ENCODE results near the gene TMEM107.

DNA sequence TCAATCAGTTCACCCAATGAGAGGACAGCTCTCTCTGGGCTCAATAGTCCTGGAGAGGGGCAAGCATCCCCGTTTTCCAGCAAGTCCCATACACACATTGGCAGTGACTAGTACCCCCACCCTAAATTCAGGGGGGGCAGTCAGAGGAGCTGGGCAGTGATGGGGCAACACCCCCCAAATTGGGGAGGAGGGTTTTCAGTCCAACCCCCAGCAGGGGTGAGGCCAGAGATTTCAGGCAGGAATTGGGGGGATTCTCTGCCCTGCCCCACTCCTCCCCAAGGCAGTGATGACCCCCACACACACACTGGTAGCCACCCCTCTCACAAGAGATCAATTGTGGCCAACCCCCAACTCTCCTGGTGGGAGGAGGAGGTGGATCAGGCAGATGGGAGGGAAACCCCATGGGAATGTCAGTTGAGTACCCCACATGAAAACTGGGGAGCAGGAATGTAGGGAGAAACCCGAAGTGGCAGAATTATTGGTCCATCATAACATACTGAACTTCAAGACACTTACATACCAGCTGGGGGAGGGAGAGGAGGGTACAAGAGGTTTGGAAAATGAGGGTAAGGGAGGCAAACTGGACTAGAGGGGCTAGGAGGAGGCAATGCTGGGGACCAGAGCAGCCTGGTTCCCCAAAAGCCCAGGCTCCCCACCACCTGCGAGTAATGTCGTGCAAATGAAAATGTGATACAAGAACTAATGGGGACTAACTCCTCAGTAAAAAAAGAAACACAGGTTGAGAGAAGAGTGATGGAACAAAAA lies 16.5 kb downstream of the TMEM107 start:
- TF ChIP-seq, protein P1, sequence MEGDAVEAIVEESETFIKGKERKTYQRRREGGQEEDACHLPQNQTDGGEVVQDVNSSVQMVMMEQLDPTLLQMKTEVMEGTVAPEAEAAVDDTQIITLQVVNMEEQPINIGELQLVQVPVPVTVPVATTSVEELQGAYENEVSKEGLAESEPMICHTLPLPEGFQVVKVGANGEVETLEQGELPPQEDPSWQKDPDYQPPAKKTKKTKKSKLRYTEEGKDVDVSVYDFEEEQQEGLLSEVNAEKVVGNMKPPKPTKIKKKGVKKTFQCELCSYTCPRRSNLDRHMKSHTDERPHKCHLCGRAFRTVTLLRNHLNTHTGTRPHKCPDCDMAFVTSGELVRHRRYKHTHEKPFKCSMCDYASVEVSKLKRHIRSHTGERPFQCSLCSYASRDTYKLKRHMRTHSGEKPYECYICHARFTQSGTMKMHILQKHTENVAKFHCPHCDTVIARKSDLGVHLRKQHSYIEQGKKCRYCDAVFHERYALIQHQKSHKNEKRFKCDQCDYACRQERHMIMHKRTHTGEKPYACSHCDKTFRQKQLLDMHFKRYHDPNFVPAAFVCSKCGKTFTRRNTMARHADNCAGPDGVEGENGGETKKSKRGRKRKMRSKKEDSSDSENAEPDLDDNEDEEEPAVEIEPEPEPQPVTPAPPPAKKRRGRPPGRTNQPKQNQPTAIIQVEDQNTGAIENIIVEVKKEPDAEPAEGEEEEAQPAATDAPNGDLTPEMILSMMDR (IDR thresholded peaks at IDR 0.05; ENCODE audit: low read length): no peak
- no peak for TF ChIP-seq EZH2phosphoT487 (IDR thresholded peaks at IDR 0.05; ENCODE audit: low read length)

Measured in MM.1S (cell line).